ENCODE measurements around the gene DYNC2H1.

The DYNC2H1 gene

GRCh38 chr11:103384652-103385051, 275.4 kb downstream of the DYNC2H1 start:
- DNase-seq, result no peak

GRCh38 chr11:103395612-103396011, 286.4 kb downstream of the DYNC2H1 start:
- DNase-seq, result no peak

- DNase-seq, result no peak
Observed at GRCh38 chr11:103396237-103396636, 287.0 kb downstream of the DYNC2H1 start.

GRCh38 chr11:103397369-103397768, 288.1 kb downstream of the DYNC2H1 start:
- no peak for DNase-seq

GRCh38 chr11:103398829-103399228, 289.6 kb downstream of the DYNC2H1 start:
- DNase-seq, result no peak

- no peak for DNase-seq
Observed at GRCh38 chr11:103406357-103406756, 297.1 kb downstream of the DYNC2H1 start.

- DNase-seq, result no peak
Observed at GRCh38 chr11:103407641-103408040, 298.4 kb downstream of the DYNC2H1 start.

GRCh38 chr11:103413266-103413888, 304.2 kb downstream of the DYNC2H1 start:
- no peak for DNase-seq

GRCh38 chr11:103418014-103418413, 308.8 kb downstream of the DYNC2H1 start:
- no peak for DNase-seq

GRCh38 chr11:103420593-103420992, 311.4 kb downstream of the DYNC2H1 start:
- DNase-seq, result no peak

- DNase-seq, result no peak
Observed at GRCh38 chr11:103433386-103434072, 324.3 kb downstream of the DYNC2H1 start.

GRCh38 chr11:103434073-103434411, 324.8 kb downstream of the DYNC2H1 start:
- DNase-seq, result no peak

- DNase-seq, result no peak
Observed at GRCh38 chr11:103436131-103436770, 327.0 kb downstream of the DYNC2H1 start.

GRCh38 chr11:103441021-103441420, 331.8 kb downstream of the DYNC2H1 start:
- DNase-seq, result no peak

- no peak for DNase-seq
Observed at GRCh38 chr11:103448966-103449365, 339.7 kb downstream of the DYNC2H1 start.

- DNase-seq, result no peak
Observed at GRCh38 chr11:103450241-103450640, 341.0 kb downstream of the DYNC2H1 start.

GRCh38 chr11:103453126-103453525, 343.9 kb downstream of the DYNC2H1 start:
- DNase-seq, result no peak

GRCh38 chr11:103453915-103454709, 344.9 kb downstream of the DYNC2H1 start:
- DNase-seq, result no peak

- DNase-seq, result no peak
Observed at GRCh38 chr11:103464420-103464819, 355.2 kb downstream of the DYNC2H1 start.

- no peak for DNase-seq
Observed at GRCh38 chr11:103465555-103466140, 356.4 kb downstream of the DYNC2H1 start.

- DNase-seq, result no peak
Observed at GRCh38 chr11:103471546-103471945, 362.3 kb downstream of the DYNC2H1 start.

GRCh38 chr11:103476874-103477273, 367.6 kb downstream of the DYNC2H1 start:
- no peak for DNase-seq

GRCh38 chr11:103480421-103480820, 371.2 kb downstream of the DYNC2H1 start:
- no peak for DNase-seq

Data from DMS 273 treated with DMSO at 0.1 percent for 48 hours (cell line).